ENCODE measurements around the gene ABTB2. TPM values are rescaled to one million over a fixed set of nuclear protein-coding genes. Genes with fewer than 3 reads are reported as not detected.

The ABTB2 gene
- total RNA-seq, 2 donors from 2014 or later: 5.8 to 11.1 TPM

- intact Hi-C loops (cut with DNase I): no loop called here
- H3K27ac ChIP-seq: no peak overlapping the region
- DNase-seq: no peak
- H3K4me3 ChIP-seq: no peak overlapping the region
- H3K36me3 ChIP-seq: no peaks in the 10 kb centered on the region
- no peaks in the 10 kb centered on the region for H3K9me3 ChIP-seq
- H3K4me1 ChIP-seq: no peaks in the 10 kb centered on the region
- TF ChIP-seq CTCF (IDR thresholded peaks at IDR 0.05): no peak
- H3K27me3 ChIP-seq: no peaks in the 10 kb centered on the region
- H3K9ac ChIP-seq (ENCODE audit: low read depth in 2 of 2, low read length in 2 of 2): no peak overlapping the region
These were observed 177.6 kb downstream of the ABTB2 start for GRCh38 chr11:34180040-34180813.

GRCh38 chr11:34179026-34179675 lies 178.7 kb downstream of the ABTB2 start:
- H3K27me3 ChIP-seq: no peaks in the 10 kb centered on the region
- no peaks in the 10 kb centered on the region for H3K4me1 ChIP-seq
- intact Hi-C loops (cut with DNase I): loop anchor here (10.0 kb wide), 2 partner anchors 316 to 324 kb away; no protein-coding TSS in a partner anchor
- H3K36me3 ChIP-seq: no peaks in the 10 kb centered on the region
- no peak for TF ChIP-seq CTCF (IDR thresholded peaks at IDR 0.05)
- H3K27ac ChIP-seq: no peak overlapping the region
- H3K9me3 ChIP-seq: no peaks in the 10 kb centered on the region
- H3K4me3 ChIP-seq: no peak overlapping the region
- no peak overlapping the region for H3K9ac ChIP-seq (ENCODE audit: low read depth in 2 of 2, low read length in 2 of 2)
- DNase-seq: no peak

- intact Hi-C loops (cut with DNase I): loop anchor here (10.0 kb wide), 2 partner anchors 316 to 324 kb away; no protein-coding TSS in a partner anchor
These were observed 179.5 kb downstream of the ABTB2 start for GRCh38 chr11:34178209-34178821.

DNA sequence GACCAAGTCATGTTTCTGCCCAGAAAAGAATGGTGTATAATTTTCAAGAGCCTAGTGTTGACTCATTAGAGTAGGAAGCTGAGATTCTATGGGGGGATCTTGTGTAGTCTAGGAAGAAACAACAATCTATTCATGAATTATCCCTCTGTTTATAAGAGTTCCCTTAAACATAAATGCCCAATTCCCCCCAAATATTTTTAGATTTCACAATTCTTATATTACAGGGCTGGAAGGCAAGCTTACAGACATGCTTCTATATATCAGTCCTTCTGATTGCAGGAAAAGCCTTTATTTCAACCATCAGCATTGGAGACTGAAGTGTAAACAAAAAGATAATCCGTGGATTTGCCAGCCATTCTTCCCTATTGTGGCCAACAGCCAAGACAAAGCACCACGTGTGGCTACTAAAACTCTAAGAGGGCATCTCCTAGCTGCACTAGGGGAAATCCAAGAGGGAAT lies 181.0 kb downstream of the ABTB2 start:
- DNase-seq: no peak
- Histone ChIP-seq H3K4me3 (no peak overlapping the region), H3K36me3 (no peaks in the 10 kb centered on the region), H3K9me3 (no peaks in the 10 kb centered on the region), H3K9ac (ENCODE audit: low read depth in 2 of 2, low read length in 2 of 2) (no peak overlapping the region), H3K27me3 (no peaks in the 10 kb centered on the region), H3K4me1 (no peaks in the 10 kb centered on the region), H3K27ac (no peak overlapping the region)
- no peak for TF ChIP-seq CTCF (IDR thresholded peaks at IDR 0.05)
- intact Hi-C loops (cut with DNase I): loop anchor here (10.0 kb wide), 2 partner anchors 318 to 322 kb away; no protein-coding TSS in a partner anchor

More at GRCh38 chr11:34178209-34178821, 179.5 kb downstream of the ABTB2 start:
- H3K27ac ChIP-seq: no peak overlapping the region
- no peak overlapping the region for H3K4me3 ChIP-seq
- no peaks in the 10 kb centered on the region for H3K36me3 ChIP-seq
- no peaks in the 10 kb centered on the region for H3K27me3 ChIP-seq
- no peak overlapping the region for H3K9ac ChIP-seq (ENCODE audit: low read depth in 2 of 2, low read length in 2 of 2)
- H3K4me1 ChIP-seq: no peaks in the 10 kb centered on the region
- TF ChIP-seq CTCF (IDR thresholded peaks at IDR 0.05): no peak
- H3K9me3 ChIP-seq: no peaks in the 10 kb centered on the region
- no peak for DNase-seq

- H3K9ac ChIP-seq (ENCODE audit: low read depth in 2 of 2, low read length in 2 of 2): no peak overlapping the region
- no peaks in the 10 kb centered on the region for H3K27me3 ChIP-seq
- no peaks in the 10 kb centered on the region for H3K36me3 ChIP-seq
- H3K9me3 ChIP-seq: no peaks in the 10 kb centered on the region
- no peak overlapping the region for H3K4me3 ChIP-seq
- no peak for DNase-seq
- H3K4me1 ChIP-seq: no peaks in the 10 kb centered on the region
- TF ChIP-seq CTCF (IDR thresholded peaks at IDR 0.05): no peak
- intact Hi-C loops (cut with DNase I): loop anchor here (2.0 to 10.0 kb wide), 3 partner anchors 183 to 321 kb away; partner anchors contain the start of gene ABTB2
- H3K27ac ChIP-seq: no peak overlapping the region
These were observed 182.4 kb downstream of the ABTB2 start for GRCh38 chr11:34175284-34176019.
